Sigmoid colon (tissue), 7 donors: ENCODE measurements around the gene HS3ST4. TPM values are rescaled to one million over a fixed set of nuclear protein-coding genes. Genes with fewer than 3 reads are reported as not detected.
"Not testable (repeated sequence)": the region's sequence is repeated elsewhere in the genome, so short reads cannot be mapped to it uniquely, and the experiment has no call there.

Source experiments
- DNase-seq: peaks from one replicate; pipeline ENCODE4 v3.0.0-alpha.2; 2019
- H3K27ac ChIP-seq, 4 donors: fragments of 200-600 bp; sonication (generic); one replicate each; pipeline ENCODE4 v1.5.1; 2016 to 2019; ENCODE audit warnings: mild to moderate bottlenecking in 1 of 4
- H3K27me3 ChIP-seq, 3 donors: fragments of 200-600 bp; sonication (generic); one replicate each; pipeline ENCODE4 v1.5.1; 2019; ENCODE audit warnings: mild to moderate bottlenecking in 1 of 3
- H3K36me3 ChIP-seq, 4 donors: fragments of 200-600 bp; sonication (generic); one replicate each; pipeline ENCODE4 v1.5.1; 2016 to 2019
- H3K4me1 ChIP-seq, 4 donors: fragments of 200-600 bp; sonication (generic); one replicate each; pipeline ENCODE4 v1.5.1; 2017 to 2019
- H3K4me3 ChIP-seq, 4 donors: fragments of 200-600 bp; sonication (generic); one replicate each; pipeline ENCODE4 v1.5.1; 2017 to 2019; ENCODE audit warnings: mild to moderate bottlenecking in 2 of 4, moderate library complexity in 1 of 4
- H3K9me3 ChIP-seq, 4 donors: fragments of 200-600 bp in 3 of 4; sonication (generic) in 3 of 4; one replicate each; pipeline versions ENCODE4 v1.5.1 to v1.6.1; 2013 to 2019
- EP300 ChIP-seq, 4 donors: sonication (generic); formaldehyde crosslinking; IDR thresholded peaks; one replicate each; pipeline ENCODE4 v1.6.1; 2017; ENCODE audit warnings: antibody characterized with exemption in 4 of 4
- POLR2A ChIP-seq, 2 donors: fragments of 450-650 bp; IDR thresholded peaks; one replicate each; pipeline ENCODE4 v1.6.1; 2016; ENCODE audit warnings: antibody characterized with exemption in 2 of 2, mild to moderate bottlenecking in 2 of 2, moderate library complexity in 2 of 2
- POLR2AphosphoS5 ChIP-seq, 4 donors: sonication (generic); formaldehyde crosslinking; IDR thresholded peaks; one replicate each; pipeline ENCODE4 v1.6.1; 2017; ENCODE audit warnings: antibody characterized with exemption in 4 of 4
- WGBS, 2 donors: extraction: QIAGEN DNeasy Blood & Tissue Kit; methylation state at CpG; one replicate each; pipeline ENCODE4 v1.1.7; 2013; 5-methylcytosine and 5-hydroxymethylcytosine counted together
- intact Hi-C: fragments of 100-400 bp; cut with DNase I; formaldehyde crosslinking; loops from one replicate; pipeline ENCODE4 v1.15.1; 2023
- polyA plus RNA-seq, 3 donors: library from polyadenylated mRNA; stranded (reverse); fragments of 200-250 nt; gene quantifications; one replicate each; pipeline ENCODE4 v1.2.3, GENCODE V29; 2013
- total RNA-seq, 4 donors: library from RNA; depleted of rRNA; stranded (reverse); fragments of >200 nt; gene quantifications; one replicate each; pipeline ENCODE4 v1.1.0, GENCODE V29; 2016
- TF ChIP-seq, protein P1 (sequence below), 4 experiments: fragments of 450-650 bp in 3 of 4; fragments of 200-600 bp in 1 of 4; IDR thresholded peaks; one replicate each; pipeline ENCODE4 v1.5.1; 2016 to 2019; ENCODE audit warnings: antibody characterized with exemption in 4 of 4, mild to moderate bottlenecking in 3 of 4, moderate library complexity in 2 of 4
- donor health status: healthy with polysubstance abuse.
- donor health status: Bipolar disorder and iron deficiency.
- donor health status: healthy.

Gene HS3ST4
- total and polyA plus RNA-seq, 7 donors = 0.07 to 0.14 TPM; not detected in 5

DNA sequence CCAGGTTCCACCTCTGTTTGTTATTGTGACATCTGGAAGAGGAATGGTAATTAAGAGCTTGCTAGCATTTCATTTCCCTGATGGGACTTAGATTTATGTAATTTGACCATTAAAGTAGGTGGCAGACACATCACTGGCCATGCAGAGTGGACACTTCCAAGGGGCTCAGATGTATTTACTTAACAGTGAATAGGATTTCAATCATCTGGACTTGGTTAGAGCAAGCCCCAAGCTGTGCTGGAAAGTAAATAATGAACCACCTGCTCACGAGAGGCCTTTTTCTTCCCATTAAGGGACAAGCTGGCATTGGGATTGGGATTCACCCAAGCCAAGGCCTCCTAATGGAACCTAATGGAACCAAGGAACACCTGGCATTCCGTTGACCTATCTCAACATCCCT lies 395.3 kb downstream of the HS3ST4 start:
- Histone ChIP-seq H3K4me3 (no peak overlapping the region), H3K9me3 (no peaks in the 10 kb centered on the region), H3K36me3 (no peaks in the 10 kb centered on the region), H3K27ac (no peak overlapping the region), H3K27me3 (no peaks in the 10 kb centered on the region), H3K4me1 (no peaks in the 10 kb centered on the region)
- WGBS, 2 donors = 40 to 58% methylated on average over 2 of the region's 2 CpGs
- intact Hi-C loops = no loop called here
- DNase-seq = no peak
- TF ChIP-seq, protein P1, sequence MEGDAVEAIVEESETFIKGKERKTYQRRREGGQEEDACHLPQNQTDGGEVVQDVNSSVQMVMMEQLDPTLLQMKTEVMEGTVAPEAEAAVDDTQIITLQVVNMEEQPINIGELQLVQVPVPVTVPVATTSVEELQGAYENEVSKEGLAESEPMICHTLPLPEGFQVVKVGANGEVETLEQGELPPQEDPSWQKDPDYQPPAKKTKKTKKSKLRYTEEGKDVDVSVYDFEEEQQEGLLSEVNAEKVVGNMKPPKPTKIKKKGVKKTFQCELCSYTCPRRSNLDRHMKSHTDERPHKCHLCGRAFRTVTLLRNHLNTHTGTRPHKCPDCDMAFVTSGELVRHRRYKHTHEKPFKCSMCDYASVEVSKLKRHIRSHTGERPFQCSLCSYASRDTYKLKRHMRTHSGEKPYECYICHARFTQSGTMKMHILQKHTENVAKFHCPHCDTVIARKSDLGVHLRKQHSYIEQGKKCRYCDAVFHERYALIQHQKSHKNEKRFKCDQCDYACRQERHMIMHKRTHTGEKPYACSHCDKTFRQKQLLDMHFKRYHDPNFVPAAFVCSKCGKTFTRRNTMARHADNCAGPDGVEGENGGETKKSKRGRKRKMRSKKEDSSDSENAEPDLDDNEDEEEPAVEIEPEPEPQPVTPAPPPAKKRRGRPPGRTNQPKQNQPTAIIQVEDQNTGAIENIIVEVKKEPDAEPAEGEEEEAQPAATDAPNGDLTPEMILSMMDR (IDR thresholded peaks at IDR 0.05) = no peak
- no peak for TF ChIP-seq POLR2AphosphoS5 (IDR thresholded peaks at IDR 0.05)
- no peak for TF ChIP-seq POLR2A (IDR thresholded peaks at IDR 0.05)
- no peak for TF ChIP-seq EP300 (IDR thresholded peaks at IDR 0.05)

DNA sequence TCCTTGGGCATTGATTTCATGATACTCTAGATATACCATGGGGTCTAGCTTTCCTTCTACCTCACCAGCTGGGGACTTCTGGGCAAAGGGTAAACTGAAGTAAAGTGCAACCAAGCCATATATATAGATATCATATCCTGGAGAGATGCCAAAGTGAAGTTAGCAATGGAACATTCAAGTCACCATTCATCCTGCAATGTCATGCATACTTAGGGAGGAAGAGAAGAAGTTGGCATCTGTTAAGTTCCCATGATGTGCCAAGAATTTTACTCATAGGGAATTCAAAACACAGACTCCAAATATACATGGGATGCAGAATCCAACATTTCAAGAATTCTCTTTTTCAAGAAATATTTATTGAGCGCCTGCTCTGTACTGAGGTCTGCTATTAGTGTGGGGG lies 399.8 kb downstream of the HS3ST4 start:
- 95 to 96% methylated on average over 1 of the region's 1 CpG for WGBS, 2 donors
- H3K4me3 ChIP-seq = no peak overlapping the region
- H3K4me1 ChIP-seq = no peaks in the 10 kb centered on the region
- TF ChIP-seq POLR2AphosphoS5 (IDR thresholded peaks at IDR 0.05) (no peak), POLR2A (IDR thresholded peaks at IDR 0.05) (no peak), EP300 (IDR thresholded peaks at IDR 0.05) (no peak)
- TF ChIP-seq, protein P1 (IDR thresholded peaks at IDR 0.05) = no peak
- H3K9me3 ChIP-seq = no peaks in the 10 kb centered on the region
- H3K36me3 ChIP-seq = no peaks in the 10 kb centered on the region
- H3K27me3 ChIP-seq = no peaks in the 10 kb centered on the region
- H3K27ac ChIP-seq = no peak overlapping the region
- intact Hi-C loops = no loop called here
- DNase-seq = no peak

DNA sequence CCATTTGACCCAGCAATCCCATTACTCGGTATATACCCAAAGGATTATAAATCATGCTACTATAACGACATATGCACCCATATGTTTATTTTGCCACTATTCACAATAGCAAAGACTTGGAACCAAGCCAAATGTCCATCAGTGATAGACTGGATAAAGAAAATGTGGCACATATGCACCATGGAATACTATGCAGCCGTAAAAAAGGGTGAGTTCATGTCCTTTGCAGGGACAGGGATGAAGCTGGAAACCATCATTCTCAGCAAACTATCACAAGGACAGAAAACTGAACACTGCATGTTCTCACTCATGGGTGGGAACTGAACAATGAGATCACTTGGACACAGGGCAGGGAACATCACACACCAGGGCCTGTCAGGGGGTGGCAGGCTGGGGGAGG lies 406.4 kb downstream of the HS3ST4 start:
- H3K27ac ChIP-seq, intact Hi-C loops, H3K4me1 ChIP-seq, H3K9me3 ChIP-seq, H3K4me3 ChIP-seq, DNase-seq, H3K27me3 ChIP-seq, H3K36me3 ChIP-seq: not testable (repeated sequence)
- WGBS, 2 donors = 88 to 90% methylated on average over 3 of the region's 3 CpGs

DNA sequence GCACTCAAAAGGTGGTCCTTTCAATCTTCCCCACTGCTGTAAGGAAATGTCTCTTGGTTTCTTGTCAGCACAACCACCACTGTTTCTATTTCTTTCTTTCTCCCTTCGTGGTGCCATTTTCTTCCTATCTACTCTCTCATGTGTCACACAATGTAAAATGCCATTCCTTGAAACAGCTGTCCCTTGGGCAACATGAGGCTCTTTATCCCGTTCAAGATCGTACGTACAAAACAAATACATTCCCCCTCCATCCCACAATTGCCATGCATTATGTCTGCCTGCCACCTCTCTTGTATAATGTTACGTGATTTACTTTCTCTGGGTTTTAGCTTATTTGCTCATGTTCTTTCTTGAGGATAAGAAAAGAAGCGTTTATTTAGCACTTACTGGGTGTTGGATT lies 410.6 kb downstream of the HS3ST4 start:
- no peaks in the 10 kb centered on the region for H3K27me3 ChIP-seq
- H3K4me3 ChIP-seq = no peak overlapping the region
- H3K4me1 ChIP-seq = no peaks in the 10 kb centered on the region
- no peaks in the 10 kb centered on the region for H3K36me3 ChIP-seq
- 63 to 78% methylated on average over 6 of the region's 6 CpGs for WGBS, 2 donors
- intact Hi-C loops = no loop called here
- TF ChIP-seq, protein P1 (IDR thresholded peaks at IDR 0.05) = no peak
- no peak for TF ChIP-seq POLR2A (IDR thresholded peaks at IDR 0.05)
- no peak for TF ChIP-seq POLR2AphosphoS5 (IDR thresholded peaks at IDR 0.05)
- no peak for TF ChIP-seq EP300 (IDR thresholded peaks at IDR 0.05)
- DNase-seq = no peak
- no peak overlapping the region for H3K27ac ChIP-seq
- peaks cover 0 to 4% (median 0%) of the 10 kb centered on the region in 4 donors for H3K9me3 ChIP-seq

DNA sequence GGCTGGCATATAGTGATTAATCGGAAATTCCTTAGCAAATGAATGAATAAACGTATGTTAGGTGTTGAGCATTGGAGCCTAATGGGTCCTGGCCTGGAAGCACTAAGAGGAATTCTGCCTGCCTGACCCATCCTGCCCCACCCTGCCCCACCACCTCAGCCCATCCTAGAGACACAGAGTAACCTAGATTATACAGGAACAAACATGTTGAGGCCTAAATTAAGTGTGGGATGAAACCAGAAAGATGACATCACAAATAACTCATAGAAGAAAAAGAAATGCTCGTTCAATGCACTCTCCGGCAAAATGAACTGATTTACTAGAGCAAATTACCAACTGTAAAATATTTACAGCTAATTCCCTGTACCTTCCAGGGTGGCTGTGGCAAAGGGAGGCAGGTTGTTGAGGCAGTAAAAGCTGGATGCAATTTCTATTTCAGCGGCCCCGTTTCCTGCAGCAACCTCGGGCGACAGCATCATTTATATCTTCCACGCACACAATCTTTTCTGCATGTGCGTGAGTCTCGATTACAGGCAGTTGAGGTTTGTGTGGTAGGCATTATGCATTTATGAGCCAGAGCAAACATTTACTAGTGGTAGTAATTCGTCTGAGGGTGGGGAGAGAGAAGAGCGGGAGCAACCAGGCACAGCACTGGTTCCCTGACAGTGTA lies 417.2 kb downstream of the HS3ST4 start:
- Histone ChIP-seq H3K36me3 (no peaks in the 10 kb centered on the region), H3K27ac (no peak overlapping the region), H3K9me3 (peaks cover 0 to 4% (median 0%) of the 10 kb centered on the region in 4 donors), H3K27me3 (no peaks in the 10 kb centered on the region), H3K4me1 (no peaks in the 10 kb centered on the region), H3K4me3 (no peak overlapping the region)
- TF ChIP-seq POLR2AphosphoS5 (IDR thresholded peaks at IDR 0.05) = no peak
- TF ChIP-seq POLR2A (IDR thresholded peaks at IDR 0.05) = no peak
- no peak for TF ChIP-seq EP300 (IDR thresholded peaks at IDR 0.05)
- TF ChIP-seq, protein P1 (IDR thresholded peaks at IDR 0.05) = no peak
- no peak for DNase-seq
- intact Hi-C loops = no loop called here
- 40 to 68% methylated on average over 13 of the region's 13 CpGs for WGBS, 2 donors
